ENCODE data around the gene CACNA1C. TPM values are rescaled to one million over a fixed set of nuclear protein-coding genes. Genes with fewer than 3 reads are reported as not detected.

The CACNA1C gene
- total RNA-seq, 1 experiment from 2014 or later, result 1.1 TPM

DNA sequence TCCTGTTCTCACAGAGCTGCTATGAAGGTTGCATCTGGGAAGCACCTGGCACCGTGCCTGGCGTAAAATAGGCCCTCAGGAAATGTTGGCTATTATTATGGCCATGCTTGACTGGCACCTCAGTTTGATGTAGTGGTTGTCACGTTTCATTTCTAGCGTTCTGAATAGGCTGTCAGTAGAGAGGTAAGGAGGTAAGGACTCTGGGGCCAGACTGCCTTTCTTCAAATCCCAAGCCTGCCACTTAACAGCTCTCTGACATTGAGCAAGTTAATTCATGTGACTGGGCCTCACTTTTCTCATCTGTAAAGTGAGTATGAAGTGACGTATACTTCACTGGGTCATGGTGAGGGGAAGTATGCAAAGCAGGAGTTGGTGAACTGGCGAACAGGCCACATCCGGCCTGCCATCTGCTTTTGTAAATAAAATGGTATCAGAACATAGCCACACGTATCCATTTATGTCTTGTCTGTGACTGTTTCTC, 196.2 kb downstream of the CACNA1C start:
- Histone ChIP-seq H3K23me2 (ENCODE audit: insufficient read length, low read depth, low read length, poor library complexity, severe bottlenecking) (no peaks in the 10 kb centered on the region), H3K23ac (ENCODE audit: insufficient read length, low read depth, low read length) (no peak overlapping the region), H3K4me2 (ENCODE audit: insufficient read depth, insufficient read length, low read length) (no peak overlapping the region), H2AFZ (ENCODE audit: low read length) (no peak overlapping the region), H3K27me3 (ENCODE audit: insufficient read depth, low read length) (no peaks in the 10 kb centered on the region), H3K27ac (ENCODE audit: insufficient read length, low read depth, low read length) (no peak overlapping the region), H2BK15ac (ENCODE audit: low read depth, low read length) (no peak overlapping the region), H3K56ac (ENCODE audit: insufficient read length, low read depth, low read length) (no peak overlapping the region), H4K5ac (ENCODE audit: insufficient read length, low read depth, low read length) (no peak overlapping the region), H3K9ac (ENCODE audit: extremely low read depth, insufficient read length, low read length) (no peak overlapping the region), H3K4ac (ENCODE audit: low read depth, low read length) (no peak overlapping the region), H2BK120ac (ENCODE audit: low read depth, low read length, poor library complexity, severe bottlenecking) (no peak overlapping the region), H3K4me1 (ENCODE audit: insufficient read depth, low read length) (peaks cover 5% of the 10 kb centered on the region; the same call in 1 of the 2 replicates), H3K79me2 (ENCODE audit: insufficient read depth, low read length) (no peaks in the 10 kb centered on the region), H4K8ac (replicated peaks; ENCODE audit: insufficient read length, low read depth, low read length) (no peak overlapping the region), H3K14ac (ENCODE audit: insufficient read depth, low read length) (no peak overlapping the region), H2BK20ac (ENCODE audit: low read depth, low read length, poor library complexity, severe bottlenecking) (no peak overlapping the region), H3T11ph (ENCODE audit: low read length) (no peak overlapping the region), H2AK5ac (ENCODE audit: insufficient read length, low read length) (no peak overlapping the region), H2BK12ac (ENCODE audit: insufficient read length, low read depth, low read length) (no peak overlapping the region), H4K20me1 (ENCODE audit: control insufficient read depth, insufficient read depth, insufficient read length) (no peaks in the 10 kb centered on the region), H2BK5ac (ENCODE audit: insufficient read length, low read length) (no peak overlapping the region), H3K79me1 (ENCODE audit: insufficient read depth, low read depth, low read length, poor library complexity, severe bottlenecking) (no peaks in the 10 kb centered on the region), H3K18ac (ENCODE audit: insufficient read length, low read depth, low read length) (no peak overlapping the region), H4K91ac (ENCODE audit: insufficient read length, low read depth, low read length) (no peak overlapping the region), H3K9me3 (ENCODE audit: control insufficient read depth, low read depth, low read length) (no peaks in the 10 kb centered on the region)
- no peaks in the 10 kb centered on the region for H3K27me3 Mint-ChIP-seq (ENCODE audit: low read depth)
- TF ChIP-seq, protein P1, sequence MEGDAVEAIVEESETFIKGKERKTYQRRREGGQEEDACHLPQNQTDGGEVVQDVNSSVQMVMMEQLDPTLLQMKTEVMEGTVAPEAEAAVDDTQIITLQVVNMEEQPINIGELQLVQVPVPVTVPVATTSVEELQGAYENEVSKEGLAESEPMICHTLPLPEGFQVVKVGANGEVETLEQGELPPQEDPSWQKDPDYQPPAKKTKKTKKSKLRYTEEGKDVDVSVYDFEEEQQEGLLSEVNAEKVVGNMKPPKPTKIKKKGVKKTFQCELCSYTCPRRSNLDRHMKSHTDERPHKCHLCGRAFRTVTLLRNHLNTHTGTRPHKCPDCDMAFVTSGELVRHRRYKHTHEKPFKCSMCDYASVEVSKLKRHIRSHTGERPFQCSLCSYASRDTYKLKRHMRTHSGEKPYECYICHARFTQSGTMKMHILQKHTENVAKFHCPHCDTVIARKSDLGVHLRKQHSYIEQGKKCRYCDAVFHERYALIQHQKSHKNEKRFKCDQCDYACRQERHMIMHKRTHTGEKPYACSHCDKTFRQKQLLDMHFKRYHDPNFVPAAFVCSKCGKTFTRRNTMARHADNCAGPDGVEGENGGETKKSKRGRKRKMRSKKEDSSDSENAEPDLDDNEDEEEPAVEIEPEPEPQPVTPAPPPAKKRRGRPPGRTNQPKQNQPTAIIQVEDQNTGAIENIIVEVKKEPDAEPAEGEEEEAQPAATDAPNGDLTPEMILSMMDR (conservative IDR thresholded peaks at IDR 0.05), result no peak
- no CpG with 5 or more reads among the region's 8 CpGs for WGBS (ENCODE audit: extremely low coverage, insufficient read length, low lambda C conversion rate)
- DNase-seq, result no peak
- H3K4me3 Mint-ChIP-seq, result no peak overlapping the region
- no peak overlapping the region; a peak in 1 of 7 replicates for H3K27ac Mint-ChIP-seq
- peaks cover 41 to 46% of the 10 kb centered on the region in 2 experiments for H3K4me1 Mint-ChIP-seq
- no peaks in the 10 kb centered on the region; a peak in 1 of 5 replicates for H3K9me3 Mint-ChIP-seq
- no peaks in the 10 kb centered on the region; a peak in 1 of 7 replicates for H3K36me3 Mint-ChIP-seq (ENCODE audit: insufficient read depth in 1 of 3, low read depth in 3 of 3)

Measured in H9 (cell line).